Stimulated activated naive B cell treated with anti-CD40 and anti-IgM and Interleukin-4, amounts not matched to agents 10 μg/mL and 1 μg/mL and 100 μg/mL, for 72 hours (primary cell): Measurements from ENCODE around the gene INTS11.

ENCODE experiments used
- ATAC-seq, 2 donors: fragments of 150-1000 bp; cut with Tn5 transposase; replicated peaks; 2 replicates each; pipeline ENCODE4 v1.10.0; 2021; ENCODE audit warnings: moderate library complexity in 1 of 2
- DNase-seq: peaks from one replicate; pipeline ENCODE4 v3.0.0; 2021
- H3K27ac Mint-ChIP-seq: one replicate; pipeline ENCODE4 v1.8.0; 2022; ENCODE audit warnings: mild to moderate bottlenecking, mixed read lengths
- H3K27me3 Mint-ChIP-seq, 2 donors: one replicate each; pipeline ENCODE4 v1.8.0; 2022; ENCODE audit warnings: mixed read lengths in 2 of 2
- H3K36me3 Mint-ChIP-seq, 2 donors: one replicate each; pipeline ENCODE4 v1.8.0; 2022; ENCODE audit warnings: mixed read lengths in 2 of 2, mild to moderate bottlenecking in 1 of 2
- H3K4me1 Mint-ChIP-seq, 2 donors: one replicate each; pipeline ENCODE4 v1.8.0; 2022; ENCODE audit warnings: mixed read lengths in 2 of 2, mild to moderate bottlenecking in 1 of 2
- H3K4me3 Mint-ChIP-seq, 2 donors: one replicate each; pipeline ENCODE4 v1.8.0; 2022; ENCODE audit warnings: mild to moderate bottlenecking in 2 of 2, mixed read lengths in 2 of 2, moderate library complexity in 1 of 2
- H3K9me3 Mint-ChIP-seq, 2 donors: one replicate each; pipeline ENCODE4 v1.8.0; 2022; ENCODE audit warnings: mixed read lengths in 2 of 2, mild to moderate bottlenecking in 1 of 2

INTS11 gene

GRCh38 chr1:1304331-1305299 is 19.8 kb downstream of the INTS11 start:
- Mint-ChIP-seq H3K27ac (peak overlapping the region; percentile 84), H3K36me3 (peaks cover 0 to 1% of the 10 kb centered on the region in 2 donors), H3K4me3 (peak overlapping the region in 1 of 2 donors; percentile 89), H3K4me1 (peaks cover 26 to 34% of the 10 kb centered on the region in 2 donors), H3K9me3 (no peaks in the 10 kb centered on the region), H3K27me3 (no peaks in the 10 kb centered on the region)
- ATAC-seq (no peak), DNase-seq (no peak)

- H3K4me1 Mint-ChIP-seq, result peaks cover 26 to 31% of the 10 kb centered on the region in 2 donors
- peaks cover 0 to 3% of the 10 kb centered on the region in 2 donors for H3K36me3 Mint-ChIP-seq
- no peaks in the 10 kb centered on the region for H3K27me3 Mint-ChIP-seq
- no peak overlapping the region for H3K27ac Mint-ChIP-seq
- DNase-seq, result no peak
- no peak overlapping the region for H3K4me3 Mint-ChIP-seq
- H3K9me3 Mint-ChIP-seq, result no peaks in the 10 kb centered on the region
- ATAC-seq, result no peak
These were observed 20.7 kb downstream of the INTS11 start for GRCh38 chr1:1303736-1304135.

GRCh38 chr1:1302951-1303509 is 21.4 kb downstream of the INTS11 start:
- DNase-seq (no peak), ATAC-seq (no peak)
- peaks cover 26 to 31% of the 10 kb centered on the region in 2 donors for H3K4me1 Mint-ChIP-seq
- no peaks in the 10 kb centered on the region for H3K9me3 Mint-ChIP-seq
- H3K36me3 Mint-ChIP-seq, result peaks cover 0 to 4% of the 10 kb centered on the region in 2 donors
- no peak overlapping the region for H3K27ac Mint-ChIP-seq
- H3K4me3 Mint-ChIP-seq, result no peak overlapping the region
- H3K27me3 Mint-ChIP-seq, result no peaks in the 10 kb centered on the region

- H3K36me3 Mint-ChIP-seq, result peaks cover 0 to 5% of the 10 kb centered on the region in 2 donors
- peaks cover 24 to 27% of the 10 kb centered on the region in 2 donors for H3K4me1 Mint-ChIP-seq
- ATAC-seq (no peak), DNase-seq (no peak)
- no peak overlapping the region for H3K27ac Mint-ChIP-seq
- no peak overlapping the region for H3K4me3 Mint-ChIP-seq
- H3K27me3 Mint-ChIP-seq, result no peaks in the 10 kb centered on the region
- no peaks in the 10 kb centered on the region for H3K9me3 Mint-ChIP-seq
These were observed 22.4 kb downstream of the INTS11 start for GRCh38 chr1:1302006-1302430.

- Mint-ChIP-seq H3K36me3 (peaks cover 0 to 8% of the 10 kb centered on the region in 2 donors), H3K4me3 (no peak overlapping the region), H3K27ac (no peak overlapping the region), H3K9me3 (no peaks in the 10 kb centered on the region), H3K4me1 (peaks cover 10 to 11% of the 10 kb centered on the region in 2 donors), H3K27me3 (no peaks in the 10 kb centered on the region)
- ATAC-seq (no peak), DNase-seq (no peak)
These were observed 24.1 kb downstream of the INTS11 start for GRCh38 chr1:1300352-1300739.

- Mint-ChIP-seq H3K27ac (no peak overlapping the region), H3K4me1 (peaks cover 5 to 10% of the 10 kb centered on the region in 2 donors), H3K9me3 (no peaks in the 10 kb centered on the region), H3K27me3 (no peaks in the 10 kb centered on the region), H3K4me3 (no peak overlapping the region), H3K36me3 (peaks cover 0 to 12% of the 10 kb centered on the region in 2 donors)
- ATAC-seq, result peak; percentile 78 to 84
- DNase-seq, result no peak
These were observed 24.6 kb downstream of the INTS11 start for GRCh38 chr1:1299686-1300351.

- ATAC-seq, result no peak
- Mint-ChIP-seq H3K4me3 (no peak overlapping the region), H3K36me3 (peaks cover 0 to 12% of the 10 kb centered on the region in 2 donors), H3K27ac (no peak overlapping the region), H3K9me3 (no peaks in the 10 kb centered on the region), H3K27me3 (no peaks in the 10 kb centered on the region), H3K4me1 (peaks cover 0 to 5% of the 10 kb centered on the region in 2 donors)
- no peak for DNase-seq
These were observed 25.4 kb downstream of the INTS11 start for GRCh38 chr1:1298861-1299685.

GRCh38 chr1:1297802-1298424 is 26.5 kb downstream of the INTS11 start:
- DNase-seq (no peak), ATAC-seq (no peak)
- Mint-ChIP-seq H3K4me1 (no peaks in the 10 kb centered on the region), H3K36me3 (peaks cover 0 to 12% of the 10 kb centered on the region in 2 donors), H3K27me3 (no peaks in the 10 kb centered on the region), H3K4me3 (no peak overlapping the region), H3K9me3 (no peaks in the 10 kb centered on the region), H3K27ac (no peak overlapping the region)

GRCh38 chr1:1296070-1297061 is 28.1 kb downstream of the INTS11 start:
- no peaks in the 10 kb centered on the region for H3K9me3 Mint-ChIP-seq

GRCh38 chr1:1295154-1295923 is 29.1 kb downstream of the INTS11 start:
- no peak for DNase-seq
- Mint-ChIP-seq H3K4me1 (peaks cover 7 to 10% of the 10 kb centered on the region in 2 donors), H3K4me3 (no peak overlapping the region), H3K9me3 (no peaks in the 10 kb centered on the region), H3K27ac (no peak overlapping the region), H3K27me3 (peaks cover 0 to 2% of the 10 kb centered on the region in 2 donors), H3K36me3 (peaks cover 0 to 11% of the 10 kb centered on the region in 2 donors)
- ATAC-seq, result no peak

More at GRCh38 chr1:1296070-1297061, 28.1 kb downstream of the INTS11 start:
- H3K4me3 Mint-ChIP-seq, result no peak overlapping the region
- ATAC-seq, result no peak
- H3K27me3 Mint-ChIP-seq, result no peaks in the 10 kb centered on the region
- no peak overlapping the region for H3K27ac Mint-ChIP-seq
- peaks cover 0 to 11% of the 10 kb centered on the region in 2 donors for H3K36me3 Mint-ChIP-seq
- peaks cover 6 to 8% of the 10 kb centered on the region in 2 donors for H3K4me1 Mint-ChIP-seq
- DNase-seq, result no peak

- peaks cover 0 to 9% of the 10 kb centered on the region in 2 donors for H3K36me3 Mint-ChIP-seq
- peaks cover 0 to 6% of the 10 kb centered on the region in 2 donors for H3K27me3 Mint-ChIP-seq
- H3K4me1 Mint-ChIP-seq, result peaks cover 10 to 13% of the 10 kb centered on the region in 2 donors
- H3K9me3 Mint-ChIP-seq, result no peaks in the 10 kb centered on the region
- no peak for DNase-seq
- no peak overlapping the region for H3K27ac Mint-ChIP-seq
- no peak for ATAC-seq
- H3K4me3 Mint-ChIP-seq, result no peak overlapping the region
These were observed 30.1 kb downstream of the INTS11 start for GRCh38 chr1:1294250-1294890.
